SU-DHL-6 (cell line): Measurements from ENCODE around the gene PAGE2.
"Not testable (repeated sequence)": the region's sequence is repeated elsewhere in the genome, so short reads cannot be mapped to it uniquely, and the experiment has no call there.

Source experiments
- EZH2phosphoT487 ChIP-seq: fragments of 200-600 bp; sonication (generic), shearing (Covaris generic); conservative IDR thresholded peaks from 2 replicates; pipeline ENCODE4 v1.6.1; 2018; ENCODE audit warnings: mild to moderate bottlenecking, antibody characterized with exemption, low read length, moderate library complexity, mixed read lengths
- TF ChIP-seq, protein P1 (sequence below): fragments of 200-600 bp; sonication (generic); IDR thresholded peaks from one replicate; pipeline ENCODE4 v1.5.1; 2017; ENCODE audit warnings: antibody characterized with exemption, mild to moderate bottlenecking, low read length, moderate library complexity; ENCODE audit not compliant: insufficient read depth, poor library complexity, severe bottlenecking

DNA sequence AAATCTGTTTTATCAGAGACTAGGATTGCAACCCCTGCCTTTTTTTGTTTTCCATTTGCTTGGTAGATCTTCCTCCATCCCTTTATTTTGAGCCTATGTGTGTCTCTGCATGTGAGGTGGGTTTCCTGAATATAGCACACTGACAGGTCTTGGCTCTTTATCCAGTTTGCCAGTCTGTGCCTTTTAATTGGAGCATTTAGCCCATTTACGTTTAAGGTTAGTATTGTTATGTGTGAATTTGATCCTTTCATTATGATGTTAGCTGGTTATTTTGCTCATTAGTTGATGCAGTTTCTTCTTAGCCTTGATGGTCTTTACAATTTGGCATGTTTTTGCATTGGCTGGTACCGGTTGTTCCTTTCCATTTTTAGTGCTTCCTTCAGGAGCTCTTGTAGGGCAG lies 38.2 kb upstream of the PAGE2 start:
- TF ChIP-seq, protein P1, sequence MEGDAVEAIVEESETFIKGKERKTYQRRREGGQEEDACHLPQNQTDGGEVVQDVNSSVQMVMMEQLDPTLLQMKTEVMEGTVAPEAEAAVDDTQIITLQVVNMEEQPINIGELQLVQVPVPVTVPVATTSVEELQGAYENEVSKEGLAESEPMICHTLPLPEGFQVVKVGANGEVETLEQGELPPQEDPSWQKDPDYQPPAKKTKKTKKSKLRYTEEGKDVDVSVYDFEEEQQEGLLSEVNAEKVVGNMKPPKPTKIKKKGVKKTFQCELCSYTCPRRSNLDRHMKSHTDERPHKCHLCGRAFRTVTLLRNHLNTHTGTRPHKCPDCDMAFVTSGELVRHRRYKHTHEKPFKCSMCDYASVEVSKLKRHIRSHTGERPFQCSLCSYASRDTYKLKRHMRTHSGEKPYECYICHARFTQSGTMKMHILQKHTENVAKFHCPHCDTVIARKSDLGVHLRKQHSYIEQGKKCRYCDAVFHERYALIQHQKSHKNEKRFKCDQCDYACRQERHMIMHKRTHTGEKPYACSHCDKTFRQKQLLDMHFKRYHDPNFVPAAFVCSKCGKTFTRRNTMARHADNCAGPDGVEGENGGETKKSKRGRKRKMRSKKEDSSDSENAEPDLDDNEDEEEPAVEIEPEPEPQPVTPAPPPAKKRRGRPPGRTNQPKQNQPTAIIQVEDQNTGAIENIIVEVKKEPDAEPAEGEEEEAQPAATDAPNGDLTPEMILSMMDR: not testable (repeated sequence)
- TF ChIP-seq EZH2phosphoT487: not testable (repeated sequence)
